Amniotic stem cell (primary cell): ENCODE measurements around the gene TSTD1.
A peak's percentile ranks its signal among the peaks of the same experiment; 100 is the strongest.

Source experiments
- DNase-seq: peaks from one replicate; lab custom pipeline; 2025; lab: John Stamatoyannopoulos, UW

The TSTD1 gene

GRCh38 chr1:161038523-161039153 lies at the start of gene TSTD1:
Gene TSTD1, minus strand, starts transcription at chr1:161038964. Its CDS starts 75 bp downstream, at chr1:161038889.
- DNase-seq, result no peak

GRCh38 chr1:161086457-161086856 lies 47.7 kb upstream of the TSTD1 start:
- no peak for DNase-seq

GRCh38 chr1:161085165-161085564 lies 46.4 kb upstream of the TSTD1 start:
- no peak for DNase-seq

GRCh38 chr1:161084597-161084988 lies 45.8 kb upstream of the TSTD1 start:
- DNase-seq, result no peak

GRCh38 chr1:161083748-161084596 lies 45.2 kb upstream of the TSTD1 start:
- DNase-seq, result no peak

GRCh38 chr1:161082996-161083747 lies 44.4 kb upstream of the TSTD1 start:
- DNase-seq, result peak; percentile 51

- no peak for DNase-seq
Observed at GRCh38 chr1:161082483-161082882, 43.7 kb upstream of the TSTD1 start.

- DNase-seq, result no peak
Observed at GRCh38 chr1:161081519-161081918, 42.8 kb upstream of the TSTD1 start.

- DNase-seq, result no peak
Observed at GRCh38 chr1:161080441-161081405, 42.0 kb upstream of the TSTD1 start.

GRCh38 chr1:161079436-161080110 lies 40.8 kb upstream of the TSTD1 start:
- no peak for DNase-seq

GRCh38 chr1:161077426-161077825 lies 38.7 kb upstream of the TSTD1 start:
- no peak for DNase-seq

GRCh38 chr1:161076410-161076809 lies 37.6 kb upstream of the TSTD1 start:
- DNase-seq, result no peak

- DNase-seq, result no peak
Observed at GRCh38 chr1:161074676-161075368, 36.1 kb upstream of the TSTD1 start.

GRCh38 chr1:161073474-161074121 lies 34.8 kb upstream of the TSTD1 start:
- DNase-seq, result no peak

- no peak for DNase-seq
Observed at GRCh38 chr1:161072751-161073449, 34.1 kb upstream of the TSTD1 start.

- no peak for DNase-seq
Observed at GRCh38 chr1:161071886-161072371, 33.2 kb upstream of the TSTD1 start.

GRCh38 chr1:161070761-161071160 lies 32.0 kb upstream of the TSTD1 start:
- DNase-seq, result no peak

GRCh38 chr1:161069731-161070270 lies 31.0 kb upstream of the TSTD1 start, which contains the start of gene ARHGAP30:
Gene ARHGAP30, minus strand, starts transcription at chr1:161069891. Its CDS starts 267 bp downstream, at chr1:161069624.
- DNase-seq, result no peak

GRCh38 chr1:161069241-161069640 lies 30.5 kb upstream of the TSTD1 start:
- DNase-seq, result no peak
